Medulla oblongata (tissue), 1 donor: ENCODE results near the gene MCM3AP.

Source experiments
- DNase-seq: peaks from one replicate; pipeline ENCODE4 v3.0.0-alpha.2; 2015; ENCODE audit errors: extremely low spot score

Gene MCM3AP

GRCh38 chr21:46218906-46219590 is 66.4 kb downstream of the MCM3AP start:
- DNase-seq = no peak

GRCh38 chr21:46217511-46218196 is 67.8 kb downstream of the MCM3AP start:
- no peak for DNase-seq

GRCh38 chr21:46216132-46216747 is 69.2 kb downstream of the MCM3AP start:
- DNase-seq = no peak

- no peak for DNase-seq
Observed at GRCh38 chr21:46215436-46216131, 69.8 kb downstream of the MCM3AP start.

GRCh38 chr21:46214478-46215340 is 70.7 kb downstream of the MCM3AP start:
- DNase-seq = no peak

GRCh38 chr21:46213620-46214286 is 71.7 kb downstream of the MCM3AP start:
- DNase-seq = no peak

- no peak for DNase-seq
Observed at GRCh38 chr21:46212721-46213484, 72.5 kb downstream of the MCM3AP start.

GRCh38 chr21:46211786-46212720 is 73.4 kb downstream of the MCM3AP start:
- DNase-seq = no peak

GRCh38 chr21:46211376-46211775 is 74.0 kb downstream of the MCM3AP start:
- DNase-seq = no peak

- DNase-seq = no peak
Observed at GRCh38 chr21:46210378-46211136, 74.9 kb downstream of the MCM3AP start.

GRCh38 chr21:46208761-46209721 is 76.4 kb downstream of the MCM3AP start:
- no peak for DNase-seq

- DNase-seq = no peak
Observed at GRCh38 chr21:46207920-46208591, 77.4 kb downstream of the MCM3AP start.

GRCh38 chr21:46207006-46207919 is 78.1 kb downstream of the MCM3AP start:
- no peak for DNase-seq

- no peak for DNase-seq
Observed at GRCh38 chr21:46206163-46207005, 79.0 kb downstream of the MCM3AP start.
